ENCODE data around the gene NELL1.

GRCh38 chr11:21301981-21302380 is 632.6 kb downstream of the NELL1 start:
- no peak for TF ChIP-seq CTCF (IDR thresholded peaks at IDR 0.05)
- no peak for TF ChIP-seq POLR2A (IDR thresholded peaks at IDR 0.05)
